GM13977 (cell line): ENCODE data around the gene MLH3.

Experiments
- DNase-seq: peaks from one replicate; pipeline ENCODE4 v3.0.0; 2012; ENCODE audit warnings: low spot score
- in situ Hi-C: fragments of 300-500 bp; cut with MboI; formaldehyde crosslinking; loops from one replicate; pipeline ENCODE4 v1.12.0; 2022; ENCODE audit warnings: low sequenced_read_pairs, low pct_unique_long_range_greater_than_20kb, mixed read lengths, inconsistent platforms; ENCODE audit not compliant: unreplicated experiment
- TF ChIP-seq, protein P1 (sequence below): IDR thresholded peaks from 2 replicates; pipeline ENCODE4 v1.5.1; 2012; ENCODE audit warnings: mild to moderate bottlenecking, control low read depth; ENCODE audit not compliant: insufficient read depth; ENCODE audit errors: extremely low read depth, missing control alignments

Gene MLH3

DNA sequence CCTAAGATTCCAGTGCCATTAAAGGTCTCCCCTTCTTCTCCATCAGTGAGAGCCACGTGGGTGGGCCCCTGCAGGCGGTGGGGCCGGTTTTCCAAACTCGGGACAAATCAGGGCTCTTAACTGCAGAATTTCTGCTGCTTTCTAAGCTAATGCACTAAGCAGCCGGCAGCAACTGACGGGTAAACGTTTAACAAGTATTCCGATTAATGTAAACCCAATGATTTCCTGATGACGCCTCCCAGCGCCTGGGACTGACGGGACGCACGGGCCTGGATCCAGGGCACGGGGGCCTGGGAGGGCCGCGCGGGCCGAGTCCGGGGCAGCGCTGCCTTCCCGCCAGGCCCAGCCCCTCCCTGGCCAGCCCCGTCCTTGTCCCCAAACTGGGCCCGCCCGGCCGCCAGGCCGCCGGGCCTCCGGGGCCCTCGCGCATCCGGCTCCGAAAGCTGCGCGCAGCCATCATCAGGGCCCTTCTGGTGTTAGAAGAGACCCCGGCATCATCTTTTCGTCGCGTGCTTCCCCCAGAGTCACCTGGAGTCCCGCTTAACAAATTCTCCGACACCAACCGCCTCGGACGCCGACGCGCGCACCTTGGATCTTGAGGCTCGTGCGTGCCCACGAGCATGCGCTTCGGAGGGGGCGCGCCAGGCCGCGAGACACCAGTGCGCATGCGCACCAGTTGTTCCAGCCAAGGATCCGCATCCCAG is at the start of gene MLH3:
MLH3 (minus strand) TSS at position 616 of the 704 bp plus-strand sequence. CDS start 1,812 bp downstream, outside the sequence.
- TF ChIP-seq, protein P1, sequence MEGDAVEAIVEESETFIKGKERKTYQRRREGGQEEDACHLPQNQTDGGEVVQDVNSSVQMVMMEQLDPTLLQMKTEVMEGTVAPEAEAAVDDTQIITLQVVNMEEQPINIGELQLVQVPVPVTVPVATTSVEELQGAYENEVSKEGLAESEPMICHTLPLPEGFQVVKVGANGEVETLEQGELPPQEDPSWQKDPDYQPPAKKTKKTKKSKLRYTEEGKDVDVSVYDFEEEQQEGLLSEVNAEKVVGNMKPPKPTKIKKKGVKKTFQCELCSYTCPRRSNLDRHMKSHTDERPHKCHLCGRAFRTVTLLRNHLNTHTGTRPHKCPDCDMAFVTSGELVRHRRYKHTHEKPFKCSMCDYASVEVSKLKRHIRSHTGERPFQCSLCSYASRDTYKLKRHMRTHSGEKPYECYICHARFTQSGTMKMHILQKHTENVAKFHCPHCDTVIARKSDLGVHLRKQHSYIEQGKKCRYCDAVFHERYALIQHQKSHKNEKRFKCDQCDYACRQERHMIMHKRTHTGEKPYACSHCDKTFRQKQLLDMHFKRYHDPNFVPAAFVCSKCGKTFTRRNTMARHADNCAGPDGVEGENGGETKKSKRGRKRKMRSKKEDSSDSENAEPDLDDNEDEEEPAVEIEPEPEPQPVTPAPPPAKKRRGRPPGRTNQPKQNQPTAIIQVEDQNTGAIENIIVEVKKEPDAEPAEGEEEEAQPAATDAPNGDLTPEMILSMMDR, result no peak
- in situ Hi-C loops, result no loop called here
- DNase-seq, result peak; percentile 91

DNA sequence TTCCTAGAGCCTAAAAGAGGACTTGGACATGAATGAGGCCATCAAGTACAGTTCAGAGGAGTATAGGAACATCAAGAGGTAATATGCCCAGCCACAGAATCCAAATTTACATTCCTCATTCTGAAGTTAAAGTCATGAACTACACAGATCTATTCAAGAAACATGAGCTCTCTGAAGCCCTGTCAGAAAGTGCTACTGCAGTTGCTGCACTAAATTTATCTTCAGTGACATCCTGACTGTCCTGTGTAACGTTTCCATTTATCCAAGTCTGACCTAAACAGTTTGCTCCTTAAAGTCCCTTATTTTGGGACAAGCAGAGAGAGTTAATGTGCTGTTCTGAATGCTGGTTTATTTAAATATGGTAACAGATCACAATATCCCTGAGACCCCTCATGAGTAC is 47.4 kb upstream of the MLH3 start:
- no peak for DNase-seq
- in situ Hi-C loops, result loop anchor here (25.0 kb wide), 1 partner anchor 236 kb away; no protein-coding TSS in a partner anchor
- TF ChIP-seq, protein P1, result no peak

DNA sequence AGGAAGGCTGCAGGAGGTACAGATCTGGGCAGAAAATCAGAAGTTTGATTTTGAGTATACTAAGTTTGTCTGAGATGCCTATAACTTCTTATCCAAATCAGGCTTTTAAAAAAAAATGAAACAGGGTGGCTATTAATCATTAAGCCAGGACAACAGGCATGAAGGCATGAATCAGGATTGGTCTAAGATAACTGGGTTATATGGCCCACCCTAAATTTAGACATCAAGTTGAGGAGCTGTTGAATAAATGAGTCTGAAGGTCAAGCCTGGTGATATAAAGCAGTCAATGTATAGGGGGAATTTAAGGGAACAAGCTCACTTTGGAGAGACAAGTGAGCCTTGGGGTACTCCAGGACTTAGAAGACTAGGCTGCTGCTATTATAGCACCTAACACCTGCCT is 46.9 kb upstream of the MLH3 start:
- TF ChIP-seq, protein P1, result no peak
- DNase-seq, result no peak
- in situ Hi-C loops, result loop anchor here (25.0 kb wide), 1 partner anchor 236 kb away; no protein-coding TSS in a partner anchor

DNA sequence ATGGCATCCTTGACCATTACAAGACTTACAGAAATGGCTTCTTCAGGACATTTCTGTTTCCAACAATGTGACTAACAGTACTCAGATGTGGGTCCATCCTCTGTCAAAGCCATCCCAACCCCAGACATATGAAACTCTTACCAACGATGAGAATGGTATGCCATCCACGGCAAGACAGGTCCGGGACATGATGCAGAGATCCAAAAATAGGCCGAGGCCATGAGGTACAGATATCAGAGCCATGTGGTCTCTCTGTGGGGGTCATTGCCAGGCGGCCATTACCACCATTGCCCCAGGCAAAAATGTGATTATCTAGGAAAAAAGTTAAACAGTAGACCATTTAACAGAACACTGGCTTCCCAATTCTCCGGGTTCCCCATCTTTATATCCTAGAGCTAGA is 45.7 kb upstream of the MLH3 start:
- in situ Hi-C loops, result loop anchor here (25.0 kb wide), 1 partner anchor 235 kb away; no protein-coding TSS in a partner anchor
- no peak for DNase-seq
- TF ChIP-seq, protein P1, result no peak

DNA sequence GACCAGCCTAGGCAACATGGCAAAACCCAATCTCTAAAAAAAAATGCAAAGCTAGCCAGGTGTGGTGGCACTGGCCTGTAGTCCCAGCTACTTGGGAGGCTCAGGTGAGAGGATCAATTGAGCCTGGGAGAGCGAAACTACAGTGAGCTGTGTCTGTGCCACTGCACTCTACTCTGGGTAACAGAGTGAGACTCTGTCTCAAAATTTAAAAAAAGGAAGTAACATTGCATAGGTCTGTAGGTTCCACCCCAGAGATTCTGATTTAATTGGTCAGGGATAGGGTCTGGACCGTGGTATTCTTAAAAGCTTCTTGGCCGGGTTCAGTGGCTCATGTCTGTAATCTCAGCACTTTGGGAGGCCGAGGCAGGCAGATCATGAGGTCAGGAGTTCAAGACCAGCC is 44.4 kb upstream of the MLH3 start:
- TF ChIP-seq, protein P1, result no peak
- no peak for DNase-seq
- in situ Hi-C loops, result loop anchor here (25.0 kb wide), 1 partner anchor 233 kb away; no protein-coding TSS in a partner anchor

DNA sequence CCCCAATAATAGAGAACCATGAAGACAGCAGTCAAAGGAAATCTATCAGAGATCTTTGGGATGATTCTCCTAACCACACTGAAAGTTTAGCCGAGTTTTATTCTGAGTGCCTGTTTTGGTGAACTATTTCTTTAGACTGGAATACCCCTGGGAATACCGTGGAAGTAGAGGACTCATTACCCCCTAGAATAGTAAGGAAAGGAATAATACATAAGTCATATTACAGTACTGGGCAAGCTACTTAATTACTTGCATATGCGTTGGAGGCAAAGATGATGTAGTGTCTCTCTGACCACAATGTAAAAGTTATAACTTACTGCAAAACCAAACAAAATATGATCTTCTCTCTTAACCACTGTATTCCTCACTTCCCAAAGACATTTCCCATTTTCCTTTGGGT is 43.6 kb upstream of the MLH3 start:
- in situ Hi-C loops, result loop anchor here (25.0 kb wide), 1 partner anchor 233 kb away; no protein-coding TSS in a partner anchor
- no peak for DNase-seq
- TF ChIP-seq, protein P1, result no peak
